HTERT RPE-1 (cell line): ENCODE data around the gene NLRP8.
"Not testable (repeated sequence)": the region's sequence is repeated elsewhere in the genome, so short reads cannot be mapped to it uniquely, and the experiment has no call there.

Experiments used
- in situ Hi-C: fragments of 300-500 bp; cut with MboI; formaldehyde crosslinking; loops from 4 replicates; pipeline ENCODE4 v1.14.3; 2020; ENCODE audit warnings: low sequenced_read_pairs

The NLRP8 gene

GRCh38 chr19:55962186-55962585 lies 14.6 kb downstream of the NLRP8 start:
- in situ Hi-C loops, result no loop called here

GRCh38 chr19:55973982-55974381 lies 26.4 kb downstream of the NLRP8 start:
- in situ Hi-C loops, result no loop called here

- in situ Hi-C loops, result no loop called here
Measured at GRCh38 chr19:55980415-55980814, 32.8 kb downstream of the NLRP8 start.

GRCh38 chr19:55985254-55985653 lies 37.6 kb downstream of the NLRP8 start:
- in situ Hi-C loops, result no loop called here

- in situ Hi-C loops, result no loop called here
Measured at GRCh38 chr19:55986487-55986886, 38.9 kb downstream of the NLRP8 start, which contains the start of gene NLRP5. NLRP5 (plus strand) TSS chr19:55986775.

GRCh38 chr19:55990831-55991230 lies 43.2 kb downstream of the NLRP8 start:
- in situ Hi-C loops, result no loop called here

GRCh38 chr19:55993492-55993891 lies 45.9 kb downstream of the NLRP8 start:
- in situ Hi-C loops, result no loop called here

- in situ Hi-C loops, result no loop called here
Measured at GRCh38 chr19:56014765-56015164, 67.1 kb downstream of the NLRP8 start.

GRCh38 chr19:56015756-56016155 lies 68.1 kb downstream of the NLRP8 start:
- in situ Hi-C loops, result no loop called here

GRCh38 chr19:56019325-56019724 lies 71.7 kb downstream of the NLRP8 start:
- in situ Hi-C loops, result not testable (repeated sequence)

GRCh38 chr19:56020355-56020975 lies 72.8 kb downstream of the NLRP8 start:
- in situ Hi-C loops, result not testable (repeated sequence)

- in situ Hi-C loops, result no loop called here
Measured at GRCh38 chr19:56026769-56027168, 79.1 kb downstream of the NLRP8 start.
